ENCODE data around the gene ATOX1.

GRCh38 chr5:151779531-151780125 is 21.2 kb upstream of the ATOX1 start:
- TF ChIP-seq CTCF (conservative IDR thresholded peaks at IDR 0.05; ENCODE audit: low read depth, low read length) (no peak), NFE2L2 (IDR thresholded peaks at IDR 0.05; ENCODE audit: low read depth, low read length) (no peak), POLR2A (IDR thresholded peaks at IDR 0.05; ENCODE audit: low read depth, low read length) (no peak), CEBPB (IDR thresholded peaks at IDR 0.05; ENCODE audit: low read depth, low read length) (no peak), BHLHE40 (IDR thresholded peaks at IDR 0.05; ENCODE audit: low read depth, low read length) (no peak), MAFK (IDR thresholded peaks at IDR 0.05; ENCODE audit: low read depth, low read length) (no peak), RAD21 (IDR thresholded peaks at IDR 0.05; ENCODE audit: low read length) (no peak), RFX5 (IDR thresholded peaks at IDR 0.05; ENCODE audit: low read depth, low read length) (no peak), MAZ (IDR thresholded peaks at IDR 0.05; ENCODE audit: borderline replicate concordance, low read depth, low read length) (no peak)

Measured in IMR-90 (cell line).